HEK293T (cell line): Measurements from ENCODE around the gene GLIS2.

Experiments used
- ARNT ChIP-seq: fragments of 450-650 bp; IDR thresholded peaks from 2 replicates; pipeline ENCODE4 v1.6.1; 2017; ENCODE audit warnings: mild to moderate bottlenecking
- BHLHE40 ChIP-seq: fragments of 450-650 bp; IDR thresholded peaks from 2 replicates; pipeline ENCODE4 v1.6.1; 2016; ENCODE audit warnings: mild to moderate bottlenecking, moderate library complexity, borderline replicate concordance
- CTBP1 ChIP-seq: fragments of 450-650 bp; IDR thresholded peaks from 2 replicates; pipeline ENCODE4 v1.6.1; 2016; ENCODE audit warnings: borderline replicate concordance
- ELF4 ChIP-seq: fragments of 450-650 bp; IDR thresholded peaks from 2 replicates; pipeline ENCODE4 v1.6.1; 2017; ENCODE audit warnings: antibody characterized with exemption
- FOXA1 ChIP-seq: fragments of 450-650 bp; IDR thresholded peaks from 2 replicates; pipeline ENCODE4 v1.6.1; 2016; ENCODE audit warnings: mild to moderate bottlenecking
- FOXK2 ChIP-seq: fragments of 450-650 bp; IDR thresholded peaks from 2 replicates; pipeline ENCODE4 v1.6.1; 2016; ENCODE audit warnings: mild to moderate bottlenecking
- HDGF ChIP-seq: fragments of 450-650 bp; IDR thresholded peaks from 2 replicates; pipeline ENCODE4 v1.6.1; 2017; ENCODE audit warnings: antibody characterized with exemption, borderline replicate concordance
- L3MBTL2 ChIP-seq: fragments of 450-650 bp; conservative IDR thresholded peaks from 2 replicates; pipeline ENCODE4 v1.6.1; 2016; ENCODE audit warnings: mild to moderate bottlenecking
- SP1 ChIP-seq: fragments of 450-650 bp; IDR thresholded peaks from 2 replicates; pipeline ENCODE4 v1.6.1; 2017
- SUZ12 ChIP-seq: fragments of 450-650 bp; IDR thresholded peaks from 2 replicates; pipeline ENCODE4 v1.6.1; 2016; ENCODE audit warnings: mild to moderate bottlenecking
- TARDBP ChIP-seq: fragments of 450-650 bp; IDR thresholded peaks from 2 replicates; pipeline ENCODE4 v1.6.1; 2016
- ZNF384 ChIP-seq: fragments of 450-650 bp; IDR thresholded peaks from 2 replicates; pipeline ENCODE4 v1.6.1; 2016
- TF ChIP-seq, protein P1 (sequence below): fragments of 450-650 bp; IDR thresholded peaks from 2 replicates; pipeline ENCODE4 v1.6.1; 2016

DNA sequence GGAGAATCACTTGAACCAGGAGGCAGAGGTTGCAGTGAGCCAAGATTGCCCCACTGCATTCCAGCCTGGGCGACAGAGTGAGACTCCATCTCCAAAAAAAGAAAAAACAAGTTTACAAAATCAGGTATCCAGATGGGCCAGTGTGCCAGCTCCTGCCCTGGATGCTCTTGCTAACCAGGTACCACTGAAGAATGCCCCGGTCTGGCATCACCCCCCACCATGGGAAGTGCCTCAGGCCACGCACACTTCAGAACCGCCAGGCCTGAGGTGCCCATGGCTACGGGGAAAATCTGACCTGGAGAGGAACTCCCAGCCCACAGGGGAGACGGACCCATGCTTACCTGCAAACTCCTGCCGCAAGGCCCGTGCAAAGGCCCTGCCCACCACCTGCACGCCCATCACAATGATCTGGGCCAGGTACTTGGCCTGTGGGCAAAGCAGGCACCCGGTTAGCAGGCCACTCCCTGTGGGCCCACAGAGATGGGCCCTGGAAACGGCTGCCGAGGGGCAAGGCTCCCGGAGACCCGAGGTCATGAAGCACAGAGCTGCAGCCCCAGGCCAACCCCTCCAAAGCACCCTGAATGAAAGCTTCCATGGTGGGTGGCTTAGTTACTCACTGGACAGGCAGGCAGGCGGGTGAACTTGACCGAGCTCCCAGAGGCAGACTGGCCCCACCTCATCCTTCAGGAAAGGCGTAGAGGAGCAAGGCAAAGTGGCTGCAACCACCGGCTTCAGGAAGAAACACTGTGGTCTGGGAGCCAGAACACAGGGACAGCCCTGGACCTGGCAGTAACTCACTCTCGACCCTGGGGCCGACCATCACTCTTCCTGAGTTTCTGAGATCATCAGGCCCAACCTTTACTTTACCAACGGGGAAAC is 27.2 kb downstream of the GLIS2 start:
- TF ChIP-seq SP1 (no peak), ZNF384 (no peak), BHLHE40 (no peak), FOXA1 (no peak), TARDBP (no peak), L3MBTL2 (no peak), FOXK2 (no peak), SUZ12 (no peak), CTBP1 (no peak), ARNT (no peak), ELF4 (no peak), HDGF (no peak)
- TF ChIP-seq, protein P1, sequence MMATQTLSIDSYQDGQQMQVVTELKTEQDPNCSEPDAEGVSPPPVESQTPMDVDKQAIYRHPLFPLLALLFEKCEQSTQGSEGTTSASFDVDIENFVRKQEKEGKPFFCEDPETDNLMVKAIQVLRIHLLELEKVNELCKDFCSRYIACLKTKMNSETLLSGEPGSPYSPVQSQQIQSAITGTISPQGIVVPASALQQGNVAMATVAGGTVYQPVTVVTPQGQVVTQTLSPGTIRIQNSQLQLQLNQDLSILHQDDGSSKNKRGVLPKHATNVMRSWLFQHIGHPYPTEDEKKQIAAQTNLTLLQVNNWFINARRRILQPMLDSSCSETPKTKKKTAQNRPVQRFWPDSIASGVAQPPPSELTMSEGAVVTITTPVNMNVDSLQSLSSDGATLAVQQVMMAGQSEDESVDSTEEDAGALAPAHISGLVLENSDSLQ, result no peak
